HG03342 (cell line): ENCODE measurements around the gene SYT8.
A peak's percentile ranks its signal among the peaks of the same experiment; 100 is the strongest.

Experiments used
- ATAC-seq: cut with Tn5 transposase; IDR thresholded peaks from one replicate; pipeline ENCODE4 v1.9.1; 2021; ENCODE audit warnings: mild to moderate bottlenecking, moderate library complexity; ENCODE audit not compliant: unreplicated experiment

SYT8 gene

DNA sequence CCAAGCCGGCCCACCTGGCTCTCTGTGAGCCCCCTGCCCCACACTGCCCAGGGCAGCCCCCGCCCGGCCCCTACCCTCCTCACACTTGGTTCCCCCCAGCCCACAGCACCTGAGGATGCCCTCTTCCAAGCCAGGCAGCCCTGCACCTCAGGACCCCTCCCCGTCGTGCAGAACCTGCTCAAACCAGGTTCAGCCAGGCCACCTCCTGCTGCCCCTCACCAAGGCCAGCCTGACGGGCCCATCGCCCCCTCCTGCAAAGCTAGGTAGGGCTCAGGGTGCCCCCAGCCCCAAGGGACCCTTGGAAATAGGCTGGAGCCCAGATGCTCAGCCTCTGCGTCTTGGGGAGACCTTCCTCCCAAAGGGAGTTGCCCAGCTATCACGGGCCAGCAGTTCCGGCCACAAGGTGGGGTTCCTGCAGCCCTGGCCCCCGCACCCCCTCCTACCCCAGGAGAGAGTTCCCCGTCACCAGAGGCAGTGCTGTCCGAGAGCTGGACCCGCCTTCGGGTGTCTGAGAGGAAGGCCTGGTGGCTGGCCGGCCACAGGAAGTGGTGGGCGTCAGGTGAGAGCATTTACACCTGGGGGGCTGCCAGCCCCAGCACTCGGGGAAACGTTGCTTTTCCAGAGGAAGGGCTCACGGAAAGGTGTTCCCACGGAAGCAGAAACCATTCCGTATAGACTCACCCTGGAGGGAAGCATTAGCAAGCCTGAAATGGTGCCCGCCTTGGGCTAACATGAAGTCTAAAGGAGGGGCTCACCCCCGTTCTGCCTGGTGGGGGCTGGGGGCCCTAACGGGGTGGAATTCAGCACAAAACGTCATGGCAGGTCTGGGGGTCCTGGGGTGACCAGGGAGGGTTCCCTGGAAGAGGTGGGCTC lies 3.2 kb upstream of the SYT8 start:
- ATAC-seq, result no peak

GRCh38 chr11:1832211-1832919 lies 2.4 kb upstream of the SYT8 start:
- ATAC-seq, result no peak

GRCh38 chr11:1832920-1833295 lies 1.9 kb upstream of the SYT8 start:
- no peak for ATAC-seq

DNA sequence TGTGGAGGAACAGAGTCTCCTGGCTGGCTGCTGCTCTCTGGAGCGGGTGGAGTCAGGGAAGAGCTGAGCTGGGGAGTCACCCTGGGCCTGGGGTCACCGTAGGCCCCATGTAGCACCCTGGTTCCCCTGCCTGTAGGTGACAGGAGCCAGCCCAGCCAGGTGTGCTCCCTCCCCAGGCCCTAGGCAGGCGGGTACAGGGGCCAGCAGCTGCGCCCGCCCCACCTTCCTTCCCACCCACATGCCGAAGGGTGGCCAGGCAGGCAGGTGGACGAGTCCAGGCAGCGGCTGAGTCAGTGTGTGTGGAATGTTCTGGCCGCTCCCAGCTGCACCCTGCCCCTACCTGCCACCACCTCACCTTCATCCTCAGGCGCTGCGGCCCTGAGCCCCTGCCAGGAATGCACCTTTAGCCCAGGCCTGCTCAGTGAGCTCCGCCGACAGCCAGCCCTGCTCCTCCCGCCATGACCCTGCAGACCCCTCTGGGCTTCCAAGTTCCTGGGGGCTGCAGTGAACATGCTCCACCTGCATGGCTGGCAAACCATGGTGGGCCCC lies 654 bp upstream of the SYT8 start:
- ATAC-seq, result no peak

DNA sequence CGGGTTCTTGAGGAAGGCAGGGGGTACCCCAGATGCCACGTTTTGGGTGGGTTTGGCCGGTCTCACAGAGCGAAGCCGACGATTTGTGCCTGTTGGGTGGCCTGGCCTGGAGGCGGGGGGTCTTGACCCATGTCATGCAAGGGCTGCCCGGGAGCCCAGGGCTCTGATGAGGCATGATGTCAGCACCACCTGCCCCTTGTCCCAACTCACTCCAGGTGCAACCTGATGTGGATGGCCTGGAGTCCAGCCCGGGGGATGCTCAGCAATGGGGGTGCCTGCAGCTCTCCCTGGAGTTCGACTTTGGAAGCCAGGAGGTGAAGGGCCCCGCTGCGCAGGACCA lies 851 bp downstream of the SYT8 start:
- no peak for ATAC-seq

DNA sequence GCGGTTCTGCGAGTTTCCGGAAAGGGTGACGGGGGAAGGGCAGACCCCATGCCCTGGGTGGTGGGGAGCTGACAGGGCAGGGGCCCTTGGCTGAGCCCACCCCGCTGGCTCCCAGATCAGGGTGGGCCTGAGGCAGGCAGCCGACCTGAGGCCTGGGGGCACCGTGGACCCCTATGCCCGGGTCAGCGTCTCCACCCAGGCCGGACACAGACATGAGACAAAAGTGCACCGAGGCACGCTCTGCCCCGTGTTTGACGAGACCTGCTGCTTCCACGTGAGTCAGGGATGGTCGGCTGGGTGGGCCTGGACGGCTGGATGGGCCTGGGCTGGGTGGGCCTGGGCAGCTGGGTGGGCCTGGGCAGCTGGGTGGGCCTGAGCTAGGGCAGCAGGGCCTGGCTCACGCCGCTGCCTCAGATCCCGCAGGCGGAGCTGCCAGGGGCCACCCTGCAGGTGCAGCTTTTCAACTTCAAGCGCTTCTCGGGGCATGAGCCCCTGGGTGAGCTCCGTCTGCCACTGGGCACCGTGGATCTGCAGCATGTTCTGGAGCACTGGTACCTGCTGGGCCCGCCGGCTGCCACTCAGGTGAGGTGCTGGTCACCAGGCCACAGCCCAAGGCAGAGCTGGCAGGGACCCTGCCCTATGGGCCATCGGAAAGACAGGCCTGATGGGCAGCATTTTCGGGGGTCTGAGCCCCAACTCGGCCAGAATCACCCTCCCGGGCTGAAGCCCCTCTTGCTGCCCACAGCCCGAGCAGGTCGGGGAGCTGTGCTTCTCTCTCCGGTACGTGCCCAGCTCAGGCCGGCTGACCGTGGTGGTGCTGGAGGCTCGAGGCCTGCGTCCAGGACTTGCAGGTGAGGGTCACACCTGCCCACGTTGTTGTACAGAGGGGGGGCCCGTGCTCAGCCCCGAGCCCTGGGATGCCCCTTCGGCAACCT lies 1.5 kb downstream of the SYT8 start:
- no peak for ATAC-seq

- ATAC-seq, result peak; percentile 58
These were observed 2.6 kb downstream of the SYT8 start for GRCh38 chr11:1837171-1838076.

DNA sequence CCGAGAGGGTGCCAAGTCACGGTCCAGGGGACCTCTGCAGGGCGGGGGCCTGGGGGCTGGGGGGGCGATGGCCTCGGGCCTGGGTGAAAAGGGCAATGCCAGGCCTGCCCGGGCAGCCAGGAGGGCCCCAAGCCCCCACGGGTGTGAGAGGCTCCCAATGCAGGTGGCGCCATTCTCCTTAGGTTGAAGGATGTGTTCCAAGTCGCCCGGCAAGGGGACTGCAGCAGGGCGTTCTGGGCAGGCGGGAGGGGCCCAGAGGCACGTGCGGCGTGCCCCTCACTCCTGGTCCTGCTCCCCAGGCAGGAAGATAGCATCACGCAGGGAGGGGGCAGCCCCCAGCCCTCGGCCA lies 3.3 kb downstream of the SYT8 start:
- peak; percentile 6 for ATAC-seq

- no peak for ATAC-seq
These were observed 3.8 kb downstream of the SYT8 start, which contains the start of gene TNNI2 for GRCh38 chr11:1838426-1839144. Gene TNNI2 (plus strand): TSS chr11:1838981. CDS start chr11:1839697, 716 bp downstream.

DNA sequence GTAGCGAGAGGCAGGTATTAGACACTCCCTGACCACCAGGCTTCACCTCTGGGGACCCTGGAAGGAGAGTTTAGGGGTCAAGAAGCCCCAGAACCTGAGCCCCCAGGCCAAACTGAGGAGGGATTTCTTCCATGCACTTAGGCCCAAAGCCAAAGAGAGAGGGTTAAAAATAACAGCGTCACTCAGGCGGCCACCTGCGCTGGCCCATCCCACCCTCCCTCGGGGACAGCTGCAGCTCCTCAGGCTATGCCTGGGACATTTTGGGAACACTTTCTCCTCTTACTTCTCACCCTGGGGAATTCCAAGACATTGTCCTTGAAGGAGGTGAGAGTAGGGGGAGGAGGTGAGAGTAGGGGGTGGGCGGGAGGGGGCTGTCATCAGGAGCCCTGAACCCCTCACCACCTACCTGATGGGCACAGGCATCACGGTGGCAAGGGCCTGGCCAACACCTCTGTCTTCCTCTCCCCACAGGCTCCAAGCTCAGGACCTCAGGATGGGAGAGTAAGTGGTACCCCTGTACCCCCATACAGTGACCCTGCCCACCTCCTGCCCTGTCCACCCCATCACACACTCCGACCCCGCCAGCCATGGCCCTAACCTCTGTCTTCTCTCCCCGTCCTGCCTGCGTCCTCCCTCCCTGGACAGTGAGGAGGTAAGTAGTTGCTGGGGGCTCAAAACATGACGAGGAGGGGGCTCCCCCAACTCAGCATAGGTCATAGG lies 4.6 kb downstream of the SYT8 start:
- no peak for ATAC-seq

- ATAC-seq, result no peak
These were observed 5.4 kb downstream of the SYT8 start for GRCh38 chr11:1839924-1840779.

DNA sequence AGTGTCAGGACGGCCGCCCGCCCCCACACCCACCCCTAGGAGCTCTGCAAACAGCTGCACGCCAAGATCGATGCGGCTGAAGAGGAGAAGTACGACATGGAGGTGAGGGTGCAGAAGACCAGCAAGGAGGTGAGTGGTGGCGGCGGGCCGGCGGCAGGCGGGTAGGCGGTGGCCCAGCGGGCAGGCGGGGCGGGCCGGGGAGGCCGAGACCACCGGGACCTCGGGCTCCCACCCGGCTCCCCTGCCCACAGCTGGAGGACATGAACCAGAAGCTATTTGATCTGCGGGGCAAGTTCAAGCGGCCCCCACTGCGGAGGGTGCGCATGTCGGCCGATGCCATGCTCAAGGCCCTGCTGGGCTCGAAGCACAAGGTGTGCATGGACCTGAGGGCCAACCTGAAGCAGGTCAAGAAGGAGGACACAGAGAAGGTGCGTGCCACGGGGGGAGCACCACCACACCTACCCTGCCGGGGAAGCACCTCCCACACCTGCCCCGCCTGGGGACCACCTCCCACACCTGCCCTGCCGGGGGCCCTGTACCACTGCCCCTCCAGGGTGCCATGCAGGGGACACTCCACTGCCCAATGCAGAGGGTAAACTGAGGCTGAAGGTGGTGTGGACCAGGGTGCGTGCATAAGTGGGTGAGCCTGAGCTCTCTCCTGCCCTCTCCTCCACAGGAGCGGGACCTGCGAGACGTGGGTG lies 6.1 kb downstream of the SYT8 start:
- ATAC-seq, result no peak

- no peak for ATAC-seq
These were observed 6.8 kb downstream of the SYT8 start for GRCh38 chr11:1841511-1842148.

- ATAC-seq, result no peak
These were observed 7.6 kb downstream of the SYT8 start for GRCh38 chr11:1842149-1843097.

DNA sequence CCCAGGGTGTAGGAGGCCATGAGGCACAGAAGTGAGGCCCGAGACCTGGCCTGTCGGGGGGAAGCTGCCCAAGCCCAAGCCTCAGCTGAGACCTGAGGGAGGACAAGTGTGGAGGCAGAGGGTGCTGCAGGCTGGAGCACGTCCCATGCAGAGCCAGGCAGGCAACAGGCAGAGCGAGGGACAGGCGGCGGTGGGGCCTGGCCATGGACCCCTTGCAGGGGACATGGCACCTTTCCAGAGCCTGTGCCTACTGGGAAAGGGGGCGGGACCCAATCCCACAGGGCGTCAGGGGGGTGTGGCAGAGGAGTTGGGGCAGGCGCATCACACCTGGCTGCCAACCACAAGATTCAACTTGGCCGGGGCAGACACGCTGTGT lies 8.3 kb downstream of the SYT8 start:
- ATAC-seq, result no peak

- ATAC-seq, result no peak
These were observed 9.0 kb downstream of the SYT8 start for GRCh38 chr11:1843796-1844195.
